Stimulated activated naive CD8-positive, alpha-beta T cell treated with anti-CD3 and anti-CD28 coated beads, Interleukin-15, Interleukin-2, amounts not matched to agents 100 U/mL and 50 U/mL, for 24 hours (primary cell): Measurements from ENCODE around the gene ELP5.

Experiments used
- ATAC-seq: fragments of 150-1000 bp; cut with Tn5 transposase; one replicate; pipeline ENCODE4 v1.10.0; 2021
- DNase-seq: peaks from one replicate; pipeline ENCODE4 v3.0.0; 2021

ELP5 gene

DNA sequence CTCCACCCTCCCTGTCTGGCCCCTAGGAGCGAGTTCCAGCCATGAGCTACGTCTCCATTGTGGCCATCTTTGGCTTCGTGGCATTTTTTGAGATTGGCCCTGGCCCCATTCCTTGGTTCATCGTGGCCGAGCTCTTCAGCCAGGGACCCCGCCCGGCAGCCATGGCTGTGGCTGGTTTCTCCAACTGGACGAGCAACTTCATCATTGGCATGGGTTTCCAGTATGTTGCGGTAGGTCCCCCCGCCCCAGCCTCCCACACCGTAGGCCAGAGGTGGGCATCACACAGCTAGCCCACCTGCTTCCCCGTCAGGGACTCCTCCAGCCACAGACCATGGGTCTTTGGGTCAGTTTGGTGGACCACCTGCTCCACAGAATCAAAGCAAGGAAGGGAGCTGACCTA lies 33.7 kb downstream of the ELP5 start:
- no peak for DNase-seq
- no peak for ATAC-seq

DNA sequence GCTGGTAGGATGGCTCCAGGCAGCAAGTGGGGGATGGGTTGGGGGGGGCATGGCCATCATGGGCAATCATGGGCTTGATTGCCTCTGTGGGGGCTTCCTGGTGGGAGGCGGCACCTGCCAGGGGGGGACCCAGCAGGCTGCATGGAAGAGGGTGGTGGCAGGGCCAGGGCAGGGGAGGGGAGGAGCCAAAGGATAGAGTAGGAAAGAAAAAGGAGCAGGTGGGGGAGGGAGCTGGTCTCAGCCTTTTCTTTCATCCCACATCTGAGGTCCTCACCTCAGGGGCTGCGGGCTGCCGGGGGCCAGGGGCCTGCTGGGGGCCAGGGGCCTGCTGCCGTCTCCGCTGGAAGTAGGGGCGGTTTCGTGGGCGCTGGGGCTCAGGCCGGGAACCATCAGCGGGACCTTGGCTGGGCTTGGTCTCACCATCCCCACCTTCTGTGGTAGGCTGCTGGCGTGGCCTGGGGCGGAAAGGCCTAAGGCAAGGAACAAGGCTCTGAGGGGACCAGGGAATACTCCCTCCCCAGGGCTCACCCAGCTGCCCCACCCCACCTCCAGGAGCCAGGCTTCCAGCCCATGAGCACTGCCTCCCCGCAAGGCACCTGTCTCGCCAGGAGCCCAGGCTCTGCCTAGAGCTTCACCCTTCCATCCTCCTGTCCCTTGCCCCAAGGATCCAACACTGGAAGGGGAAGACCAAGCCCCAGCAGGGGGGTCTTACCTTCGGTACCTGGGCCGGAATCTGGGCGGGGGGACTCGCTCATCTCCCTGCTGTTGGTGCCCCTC lies 37.4 kb downstream of the ELP5 start:
- no peak for DNase-seq
- no peak for ATAC-seq

DNA sequence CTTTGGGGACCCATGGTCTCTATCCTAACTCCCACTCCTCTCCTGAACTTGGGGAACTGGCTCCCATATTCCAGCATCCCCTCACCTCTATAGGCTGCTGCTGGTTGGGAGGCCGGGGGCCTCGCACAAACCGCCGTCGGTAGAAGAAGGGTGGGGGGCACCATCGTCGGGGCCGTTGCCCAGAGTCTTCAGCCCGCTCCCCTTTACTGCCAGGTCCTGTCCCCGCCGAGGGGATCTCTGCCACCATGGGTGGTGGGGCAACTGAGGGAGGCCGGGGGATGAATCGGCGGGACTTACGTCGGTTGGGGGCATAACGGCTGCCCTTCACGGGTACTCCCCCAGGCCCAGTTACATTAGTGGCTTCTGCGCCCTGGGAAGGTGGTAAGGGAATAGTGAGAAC lies 38.2 kb downstream of the ELP5 start:
- ATAC-seq (no peak), DNase-seq (no peak)

DNA sequence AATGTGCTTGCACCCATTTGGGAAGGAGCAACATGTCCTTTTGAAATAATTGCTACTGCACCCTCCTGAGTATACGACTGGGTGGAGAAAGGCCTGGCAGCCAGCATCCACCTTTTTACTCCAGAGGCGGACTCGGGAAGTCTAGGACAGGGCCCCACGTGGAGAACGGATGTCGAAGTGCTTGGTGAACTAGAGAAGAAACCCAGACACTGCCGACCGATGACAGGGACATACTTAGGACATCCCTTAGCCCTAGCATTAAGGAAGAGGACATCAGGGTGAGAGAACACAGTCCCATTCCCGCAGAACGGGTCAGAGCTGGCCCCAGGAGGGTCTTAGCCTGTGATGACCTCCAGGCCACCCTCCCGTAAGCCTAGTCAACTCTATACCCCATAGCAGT lies 38.7 kb downstream of the ELP5 start:
- DNase-seq (no peak), ATAC-seq (no peak)

DNA sequence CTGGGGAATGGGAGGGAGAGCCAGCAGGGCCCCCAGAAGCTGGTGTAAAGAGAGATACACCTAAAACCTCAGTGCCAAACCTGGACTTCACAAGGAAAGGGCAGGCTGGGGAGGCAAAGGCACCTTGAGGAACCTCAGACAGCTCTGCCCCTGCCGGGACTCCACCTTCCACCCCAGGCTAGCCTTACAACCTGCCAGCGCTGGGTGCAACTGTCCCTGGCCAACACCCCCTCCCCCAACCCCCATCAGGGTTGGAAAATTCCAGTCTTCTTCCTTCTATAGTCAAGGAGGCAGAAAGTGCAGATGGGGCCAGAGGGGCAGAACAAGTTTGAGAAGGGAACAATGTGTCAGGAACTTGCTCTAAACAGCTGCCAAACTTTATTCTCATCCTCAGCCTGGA lies 40.2 kb downstream of the ELP5 start:
- no peak for ATAC-seq
- DNase-seq = no peak

DNA sequence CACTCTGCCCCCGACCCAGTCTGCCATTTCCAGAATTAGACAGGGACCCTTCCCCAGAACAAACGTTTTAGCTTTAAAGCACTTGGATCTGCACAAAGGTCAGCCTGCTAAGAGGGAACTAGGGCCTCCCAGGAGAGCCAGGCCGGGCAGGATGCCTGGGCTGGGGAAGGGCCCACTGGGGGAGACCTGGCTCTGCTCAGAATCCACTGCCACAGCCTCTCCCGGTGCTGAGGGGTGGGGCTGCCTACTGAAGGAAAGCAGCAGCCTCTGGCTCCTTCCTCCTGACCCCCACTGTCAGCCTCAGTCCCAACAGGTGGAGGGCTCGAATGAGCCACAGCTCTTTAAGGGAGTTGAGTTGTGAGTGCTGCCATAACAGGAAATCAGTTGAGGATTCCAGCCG lies 40.7 kb downstream of the ELP5 start:
- ATAC-seq (no peak), DNase-seq (no peak)

DNA sequence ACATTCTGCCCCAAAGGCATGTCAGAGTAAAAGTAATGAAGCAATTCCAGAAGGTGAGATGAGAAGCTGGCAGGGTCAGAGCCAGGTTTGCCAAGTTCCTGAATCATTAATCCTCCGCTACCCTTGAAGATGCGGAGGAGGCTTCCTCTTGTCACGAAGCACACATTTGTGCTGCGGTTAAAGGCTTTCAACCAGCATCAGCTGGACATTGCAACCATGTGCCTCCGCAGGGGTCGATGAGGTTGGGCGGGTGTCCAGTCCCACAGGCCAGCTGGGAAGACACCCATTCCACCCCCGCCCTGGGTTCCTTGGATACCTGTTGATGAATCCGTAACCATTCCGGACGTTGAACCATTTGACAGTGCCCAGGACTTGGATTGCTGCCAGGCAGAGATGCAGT lies 41.1 kb downstream of the ELP5 start:
- no peak for ATAC-seq
- no peak for DNase-seq

DNA sequence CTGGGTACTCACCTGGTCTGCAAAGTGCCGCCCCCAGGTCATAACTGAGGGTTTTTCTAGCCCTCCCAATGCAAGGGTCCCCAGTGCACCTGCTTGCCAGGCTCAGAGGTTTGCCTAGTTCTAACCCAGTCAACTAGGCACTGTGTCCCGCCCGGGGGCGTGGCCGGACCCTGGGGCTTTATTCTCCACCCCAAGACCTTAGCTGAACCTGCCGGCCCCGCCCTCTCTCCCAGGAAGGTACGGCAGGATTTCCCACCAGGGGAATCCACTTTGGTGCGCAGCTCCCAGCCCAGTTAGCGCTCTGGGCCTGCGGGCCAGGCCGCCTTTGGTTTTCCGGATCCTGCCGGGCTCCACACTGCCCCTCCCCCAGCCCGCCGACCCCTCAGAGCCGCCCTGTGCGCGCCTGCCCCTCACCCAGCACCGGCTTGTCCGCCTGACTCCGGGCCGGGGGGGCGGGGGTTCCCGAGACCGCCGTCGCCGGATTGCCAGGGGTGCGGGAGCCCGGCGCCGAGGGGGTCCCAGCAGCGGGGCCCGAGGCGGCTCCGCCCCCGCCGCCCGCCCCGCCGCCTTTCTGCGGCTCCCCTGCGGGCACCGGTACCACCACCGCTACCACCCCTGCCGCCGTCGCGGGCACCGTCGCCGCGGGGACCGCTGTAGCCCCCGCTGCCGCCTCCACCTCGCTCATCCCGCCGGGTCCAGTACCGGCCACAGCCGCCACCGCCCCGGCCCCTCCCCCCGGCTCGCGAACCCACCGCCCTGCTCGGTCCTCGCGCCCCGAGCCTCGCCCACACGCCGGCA lies 42.0 kb downstream of the ELP5 start:
- no peak for ATAC-seq
- DNase-seq = no peak

DNA sequence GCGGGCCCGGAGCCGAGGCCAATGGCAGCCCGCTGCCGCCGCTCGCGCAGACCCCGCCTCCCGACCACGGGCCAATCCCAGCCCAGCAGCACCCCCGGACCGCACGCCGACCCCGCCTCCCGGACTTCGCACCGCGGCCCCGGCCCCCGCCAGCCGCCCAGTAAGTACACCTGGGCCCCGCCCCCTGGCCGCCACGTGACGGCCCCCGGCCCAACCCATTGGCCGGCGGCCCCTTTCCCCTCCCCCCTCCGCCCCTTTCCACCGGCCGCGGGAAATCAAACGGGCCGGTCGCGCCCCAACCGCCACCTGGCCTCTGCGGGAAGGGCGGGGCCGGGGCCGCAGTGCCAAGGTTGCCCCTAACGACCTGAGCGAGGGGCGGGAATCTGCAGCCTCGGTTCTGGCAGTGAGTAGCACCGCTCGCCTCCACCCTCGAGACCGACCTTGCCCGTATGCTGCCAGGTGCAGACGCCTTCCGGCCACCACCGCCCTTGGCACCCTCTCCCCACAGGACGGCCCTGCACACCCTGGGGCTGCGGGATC lies 42.7 kb downstream of the ELP5 start, which contains the start of gene YBX2:
Gene YBX2 (minus strand): TSS at position 26 of the 540 bp plus-strand sequence. CDS start 139 bp downstream, outside the sequence.
- peak; percentile 84 for DNase-seq
- ATAC-seq = peak; percentile 74

DNA sequence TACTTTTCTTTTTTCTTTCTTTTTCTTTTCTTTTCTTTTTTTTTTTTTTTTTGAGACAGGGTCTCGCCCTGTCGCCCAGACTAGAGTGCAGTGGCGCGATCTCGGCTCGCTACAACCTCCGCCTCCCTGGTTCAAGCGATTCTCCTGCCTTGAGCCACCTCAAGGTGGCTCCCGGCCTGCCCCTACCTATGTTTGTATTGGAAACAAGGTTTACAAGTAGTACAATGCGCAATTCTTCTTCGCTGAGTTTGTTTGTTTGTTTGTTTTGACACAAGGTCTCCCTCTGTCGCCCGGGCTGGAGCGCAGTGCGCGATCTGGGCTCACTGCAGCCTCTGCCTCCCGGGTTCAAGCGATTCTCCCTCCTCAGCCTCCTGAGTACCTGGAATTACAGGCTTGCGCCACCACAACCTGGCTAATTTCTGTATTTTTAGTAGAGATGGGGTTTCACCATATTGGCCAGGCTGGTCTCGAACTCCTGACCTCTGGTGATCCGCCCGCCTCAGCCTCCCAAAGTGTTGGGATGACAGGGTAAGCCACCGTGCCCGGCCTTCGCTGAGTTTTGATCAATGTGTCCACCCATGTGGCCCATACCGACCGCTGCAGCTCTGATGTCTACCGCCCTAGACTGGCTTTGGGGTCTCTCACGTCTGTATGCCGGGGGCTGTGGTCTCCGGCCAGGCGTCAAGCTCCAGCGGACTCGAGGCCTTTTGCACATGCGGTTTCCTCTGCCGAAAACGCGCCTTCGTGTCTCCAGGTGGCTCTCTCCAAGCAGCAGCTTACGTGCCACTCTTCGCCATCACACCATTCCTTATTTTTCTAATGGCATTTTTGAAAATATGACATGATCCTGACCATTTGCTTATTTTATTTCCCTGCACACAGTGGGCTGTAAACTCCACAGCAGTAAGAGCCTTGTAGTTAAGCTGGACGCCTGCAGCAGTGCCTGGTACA lies 43.5 kb downstream of the ELP5 start:
- ATAC-seq (no peak), DNase-seq (no peak)

DNA sequence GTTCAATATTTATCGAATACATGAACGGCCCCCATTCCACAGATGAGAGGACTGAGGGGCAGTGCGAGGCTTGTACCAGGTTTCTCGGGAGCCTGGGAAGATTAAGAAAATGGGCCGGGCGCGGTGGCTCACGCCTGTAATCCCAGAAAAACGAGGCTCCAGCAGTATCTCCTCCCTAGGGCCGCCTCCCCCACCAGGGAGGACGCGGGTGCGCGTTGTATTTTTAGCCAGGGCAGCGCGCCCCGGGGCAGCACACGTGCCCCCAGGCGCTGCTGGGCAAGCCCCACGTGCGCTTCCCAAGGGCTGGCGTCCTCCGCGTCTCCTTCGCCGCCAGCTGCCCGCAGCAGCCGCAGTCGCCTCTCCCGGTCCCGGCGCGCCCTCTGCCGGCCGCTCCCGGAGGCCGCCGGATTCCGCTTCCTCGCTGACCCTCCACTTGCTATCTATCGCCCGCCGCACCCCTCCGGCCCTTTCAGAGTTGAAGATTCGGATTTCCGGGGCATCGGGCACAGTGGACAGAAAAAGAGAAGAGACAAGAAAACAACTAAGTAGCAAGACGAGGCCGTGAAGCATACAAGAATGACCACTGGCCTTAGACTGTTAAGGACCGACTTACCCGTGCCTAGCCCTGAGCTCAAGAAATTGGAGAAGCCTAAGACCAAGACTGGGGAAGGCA lies 44.3 kb downstream of the ELP5 start:
- peak; percentile 84 for DNase-seq
- peak; percentile 51 for ATAC-seq

DNA sequence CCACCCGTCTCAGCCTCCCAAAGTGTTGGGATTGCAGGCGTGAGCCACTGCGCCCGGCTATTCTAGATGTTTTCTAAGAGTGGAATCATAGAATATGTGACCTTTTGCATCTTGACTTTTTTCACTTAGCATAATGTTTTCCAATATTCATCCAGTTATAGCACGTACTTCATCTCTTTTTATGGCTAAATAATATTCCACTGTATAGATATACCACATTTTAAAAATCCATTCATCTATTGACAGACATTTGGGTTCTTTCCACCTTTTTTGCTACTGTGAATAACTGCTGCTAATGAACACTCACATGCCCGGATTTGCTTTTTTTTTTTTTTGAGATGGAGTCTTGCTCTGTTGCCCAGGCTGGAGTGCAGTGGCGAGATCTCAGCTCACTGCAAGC lies 52.2 kb downstream of the ELP5 start:
- no peak for DNase-seq
- no peak for ATAC-seq

DNA sequence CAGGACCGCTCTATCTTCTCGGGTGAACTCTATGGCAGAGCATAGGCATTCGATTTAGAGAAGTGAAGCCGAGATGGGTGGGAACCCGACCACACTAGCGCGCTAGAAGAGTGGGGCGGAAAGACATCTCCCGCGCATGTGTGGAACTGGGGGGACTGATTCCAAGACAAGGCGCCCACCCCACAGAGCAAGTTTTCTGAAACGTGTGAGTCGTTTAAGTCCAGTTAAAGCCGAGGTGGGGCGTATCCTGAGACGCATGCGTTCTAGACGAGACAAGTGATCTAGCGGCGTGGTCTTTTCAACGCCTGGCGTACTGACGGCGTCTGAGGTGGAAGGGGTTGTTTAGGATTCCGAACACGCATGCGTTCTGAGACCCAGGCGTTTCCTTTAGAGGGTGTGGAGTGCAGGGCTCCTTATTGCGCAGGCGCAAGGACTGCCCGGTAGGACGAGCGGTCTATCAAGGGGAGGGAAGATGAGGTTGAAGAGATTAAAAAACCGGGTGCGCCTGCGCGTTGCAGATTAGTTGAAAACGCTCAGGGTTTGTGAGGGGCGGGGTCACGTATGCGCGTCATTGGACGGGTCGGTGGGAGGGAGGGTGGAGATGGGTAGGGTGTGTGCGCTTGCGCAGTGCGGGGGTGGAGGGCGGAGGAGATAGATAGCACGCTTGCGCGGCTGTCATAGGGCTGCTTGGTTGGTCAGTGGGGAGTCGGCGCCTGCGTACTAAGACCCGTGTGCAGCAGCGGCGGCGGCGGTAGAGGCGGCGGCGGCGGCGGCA lies 55.1 kb downstream of the ELP5 start, which contains the start of gene EIF5A:
Gene EIF5A (plus strand): TSS at position 718 of the 775 bp plus-strand sequence. CDS start 2,008 bp downstream, outside the sequence.
- peak; percentile 84 for ATAC-seq
- DNase-seq = peak; percentile 100

DNA sequence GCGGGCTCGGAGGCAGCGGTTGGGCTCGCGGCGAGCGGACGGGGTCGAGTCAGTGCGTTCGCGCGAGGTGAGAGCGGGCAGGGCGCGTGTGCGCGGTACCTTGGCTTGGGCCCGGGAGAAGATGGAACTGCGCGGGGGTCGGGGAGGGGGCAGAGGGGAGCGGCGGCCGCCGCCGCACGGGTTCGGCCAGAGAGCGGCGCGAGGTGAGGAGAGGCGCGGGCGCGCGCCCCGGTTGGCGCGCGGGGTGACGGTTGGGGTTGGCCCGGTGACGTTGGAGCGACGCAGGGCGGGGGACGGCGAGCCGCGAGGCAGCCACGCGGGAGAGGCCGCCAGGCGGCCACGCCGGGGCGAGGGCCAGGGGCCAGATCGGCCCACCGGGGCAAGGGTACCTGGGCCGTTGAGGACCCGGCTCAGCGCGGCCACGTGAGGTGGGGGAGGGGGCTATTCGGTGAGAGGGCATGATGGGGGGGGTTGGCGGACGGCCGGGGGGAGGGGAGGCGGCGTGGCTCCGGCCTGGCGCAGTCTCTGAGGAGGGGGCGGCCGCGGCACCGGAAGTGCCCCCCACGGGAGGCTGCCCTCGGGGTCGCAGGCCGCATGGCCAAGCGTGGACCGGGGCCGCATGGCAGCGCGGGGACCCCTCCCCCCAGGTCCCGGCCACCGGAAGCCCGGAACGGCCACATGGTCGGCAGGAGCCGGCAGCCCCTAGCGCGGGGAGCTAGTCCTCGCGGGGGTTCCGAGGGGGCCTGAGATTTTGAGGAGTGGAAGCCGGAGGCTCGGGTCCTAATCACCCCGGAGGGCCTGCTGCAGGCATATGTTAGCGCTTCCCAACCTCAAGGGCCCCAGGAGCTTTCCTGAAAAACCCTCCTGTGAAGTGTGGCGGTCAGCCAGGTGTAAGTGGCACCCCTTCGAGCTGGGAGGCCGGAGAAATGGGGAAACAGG lies 55.9 kb downstream of the ELP5 start:
- peak; percentile 62 for DNase-seq
- no peak for ATAC-seq

DNA sequence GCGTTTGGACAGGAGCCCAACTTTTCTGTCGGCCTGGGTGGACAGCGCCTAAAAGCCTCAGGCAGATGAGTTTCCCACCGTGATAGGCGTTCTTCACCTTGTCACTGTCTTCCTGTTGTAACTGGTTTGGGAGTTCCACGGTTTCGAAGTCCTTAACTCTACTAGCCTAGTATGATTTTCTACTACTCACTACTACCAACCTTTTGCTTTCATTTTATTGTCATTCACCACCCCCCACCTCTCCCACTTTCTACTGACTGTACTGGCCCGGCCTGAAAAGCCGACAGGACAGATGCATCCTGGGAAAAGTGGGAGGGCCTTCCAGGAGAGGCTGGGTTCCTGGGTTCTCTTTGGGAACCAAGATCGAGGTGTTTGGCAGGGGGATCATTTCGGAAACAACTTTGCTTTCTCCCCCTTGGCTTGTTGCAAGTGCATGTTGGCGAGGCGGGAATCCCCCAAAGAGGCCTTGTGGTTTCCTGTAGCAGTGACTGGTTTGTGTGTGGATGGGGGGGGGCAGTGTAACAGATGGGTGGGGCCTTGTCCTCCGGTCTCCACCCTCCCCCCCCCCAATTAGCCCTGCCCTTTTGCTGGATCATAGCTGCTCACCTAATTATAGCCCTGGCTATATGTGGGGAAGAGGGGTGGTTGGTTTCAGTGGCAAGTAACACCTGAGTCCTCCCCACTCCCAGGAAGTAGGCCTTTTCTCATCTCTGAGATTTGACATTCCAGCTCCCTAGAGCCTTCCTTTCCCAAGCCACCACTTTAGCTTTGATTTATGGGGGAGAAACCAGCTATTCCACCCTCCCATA lies 56.8 kb downstream of the ELP5 start:
- DNase-seq = peak; percentile 81
- ATAC-seq = peak; percentile 26
